ENCODE results near the gene MBLAC1. TPM values are rescaled to one million over a fixed set of nuclear protein-coding genes. Genes with fewer than 3 reads are reported as not detected.

MBLAC1 gene
- total and polyA plus RNA-seq, 9 of the 15 experiments (the other 6 are each of a cell fraction or from before 2014, with no cell fraction given), result 0.03 to 3.1 (median 0.52) TPM

- TF ChIP-seq HMGN3 (IDR thresholded peaks at IDR 0.05; ENCODE audit: borderline replicate concordance, extremely low read depth, insufficient read length, low read depth, low read length) (no peak), FIP1L1 (IDR thresholded peaks at IDR 0.05; ENCODE audit: low read depth, low read length, poor library complexity, severe bottlenecking) (no peak), BCLAF1 (IDR thresholded peaks at IDR 0.05; ENCODE audit: borderline replicate concordance in 1 of 2, control insufficient read depth in 1 of 2, low read depth in 2 of 2, low read length in 1 of 2) (no peak), MCM5 (IDR thresholded peaks at IDR 0.05; ENCODE audit: low read depth) (no peak), EWSR1 (IDR thresholded peaks at IDR 0.05; ENCODE audit: borderline replicate concordance, low read depth, partially characterized antibody) (no peak), YY1 (IDR thresholded peaks at IDR 0.05; ENCODE audit: borderline replicate concordance in 1 of 3, control insufficient read depth in 1 of 3, extremely low read depth in 1 of 3, insufficient read depth in 3 of 3, insufficient read length in 1 of 3, insufficient replicate concordance in 2 of 3, low read depth in 1 of 3, low read length in 2 of 3) (no peak), WHSC1 (IDR thresholded peaks at IDR 0.05; ENCODE audit: low read length) (no peak), MED1 (CRISPR knock-in tag; IDR thresholded peaks at IDR 0.05; ENCODE audit: borderline replicate concordance) (no peak), SMARCA5 (IDR thresholded peaks at IDR 0.05) (peak; percentile 17; the same call in 1 of the 2 replicates), STAT5A (IDR thresholded peaks at IDR 0.05; ENCODE audit: borderline replicate concordance, low read length) (no peak), ZNF584 (CRISPR knock-in tag; IDR thresholded peaks at IDR 0.05; ENCODE audit: low read depth) (no peak), C11orf30 (IDR thresholded peaks at IDR 0.05; ENCODE audit: low read depth) (no peak), ILF3 (IDR thresholded peaks at IDR 0.05; ENCODE audit: borderline replicate concordance) (no peak), ZNF134 (CRISPR knock-in tag; conservative IDR thresholded peaks at IDR 0.05) (no peak), HLTF (IDR thresholded peaks at IDR 0.05) (peak; percentile 99), RBBP5 (IDR thresholded peaks at IDR 0.05; ENCODE audit: borderline replicate concordance, insufficient read depth, low read length, poor library complexity, severe bottlenecking) (peak; percentile 28), ZNF263 (CRISPR knock-in tag; IDR thresholded peaks at IDR 0.05; ENCODE audit: borderline replicate concordance) (0 out of 2 replicates have a peak, but pooled peaks have one; percentile 50), ZNF280A (IDR thresholded peaks at IDR 0.05; ENCODE audit: low read depth, partially characterized antibody) (no peak), ZNF408 (CRISPR knock-in tag; IDR thresholded peaks at IDR 0.05; ENCODE audit: low read depth) (no peak), XRCC4 (IDR thresholded peaks at IDR 0.05; ENCODE audit: extremely low read depth, insufficient read depth, insufficient read length) (no peak), NFIX (CRISPR knock-in tag; IDR thresholded peaks at IDR 0.05; ENCODE audit: low read depth) (no peak), BDP1 (IDR thresholded peaks at IDR 0.05; ENCODE audit: insufficient read depth, insufficient read length) (no peak)
These were observed 41.2 kb downstream of the MBLAC1 start (continued) for GRCh38 chr7:100167912-100168323.
